Measurements from ENCODE around the gene TFF3. TPM values are rescaled to one million over a fixed set of nuclear protein-coding genes. Genes with fewer than 3 reads are reported as not detected.

TFF3 gene
- total RNA-seq, 1 donor from 2014 or later = not detected

GRCh38 chr21:42330380-42331371, 15.5 kb upstream of the TFF3 start:
- H3K27ac Mint-ChIP-seq = no peak overlapping the region
- peaks cover 18% of the 10 kb centered on the region for H3K9me3 Mint-ChIP-seq
- no peak overlapping the region for H3K4me3 Mint-ChIP-seq
- intact Hi-C loops (cut with micrococcal nuclease) = no loop called here
- no peak for DNase-seq (ENCODE audit: low spot score)
- H3K27me3 Mint-ChIP-seq (ENCODE audit: insufficient read depth) = peaks cover 47% of the 10 kb centered on the region
- H3K4me1 Mint-ChIP-seq (ENCODE audit: low read depth) = no peaks in the 10 kb centered on the region
- peaks cover 2% of the 10 kb centered on the region for H3K36me3 Mint-ChIP-seq (ENCODE audit: low read depth)

- no peak overlapping the region for H3K27ac Mint-ChIP-seq
- no peaks in the 10 kb centered on the region for H3K36me3 Mint-ChIP-seq (ENCODE audit: low read depth)
- peaks cover 37% of the 10 kb centered on the region for H3K27me3 Mint-ChIP-seq (ENCODE audit: insufficient read depth)
- intact Hi-C loops (cut with micrococcal nuclease) = no loop called here
- DNase-seq (ENCODE audit: low spot score) = no peak
- H3K4me3 Mint-ChIP-seq = no peak overlapping the region
- H3K9me3 Mint-ChIP-seq = no peaks in the 10 kb centered on the region
- no peaks in the 10 kb centered on the region for H3K4me1 Mint-ChIP-seq (ENCODE audit: low read depth)
Measured at GRCh38 chr21:42324896-42325295, 9.7 kb upstream of the TFF3 start.

- DNase-seq (ENCODE audit: low spot score) = no peak
- H3K27me3 Mint-ChIP-seq (ENCODE audit: insufficient read depth) = peaks cover 26% of the 10 kb centered on the region
- no peak overlapping the region for H3K4me3 Mint-ChIP-seq
- H3K36me3 Mint-ChIP-seq (ENCODE audit: low read depth) = no peaks in the 10 kb centered on the region
- H3K27ac Mint-ChIP-seq = no peak overlapping the region
- no peaks in the 10 kb centered on the region for H3K4me1 Mint-ChIP-seq (ENCODE audit: low read depth)
- intact Hi-C loops (cut with micrococcal nuclease) = no loop called here
- H3K9me3 Mint-ChIP-seq = no peaks in the 10 kb centered on the region
Measured at GRCh38 chr21:42321845-42322244, 6.6 kb upstream of the TFF3 start.

GRCh38 chr21:42321231-42321630, 6.0 kb upstream of the TFF3 start:
- no peaks in the 10 kb centered on the region for H3K4me1 Mint-ChIP-seq (ENCODE audit: low read depth)
- H3K36me3 Mint-ChIP-seq (ENCODE audit: low read depth) = no peaks in the 10 kb centered on the region
- DNase-seq (ENCODE audit: low spot score) = no peak
- H3K4me3 Mint-ChIP-seq = no peak overlapping the region
- intact Hi-C loops (cut with micrococcal nuclease) = no loop called here
- peaks cover 23% of the 10 kb centered on the region for H3K27me3 Mint-ChIP-seq (ENCODE audit: insufficient read depth)
- H3K9me3 Mint-ChIP-seq = no peaks in the 10 kb centered on the region
- no peak overlapping the region for H3K27ac Mint-ChIP-seq

- no peak overlapping the region for H3K4me3 Mint-ChIP-seq
- no peaks in the 10 kb centered on the region for H3K4me1 Mint-ChIP-seq (ENCODE audit: low read depth)
- no peak overlapping the region for H3K27ac Mint-ChIP-seq
- intact Hi-C loops (cut with micrococcal nuclease) = no loop called here
- no peaks in the 10 kb centered on the region for H3K36me3 Mint-ChIP-seq (ENCODE audit: low read depth)
- DNase-seq (ENCODE audit: low spot score) = no peak
- H3K9me3 Mint-ChIP-seq = no peaks in the 10 kb centered on the region
- H3K27me3 Mint-ChIP-seq (ENCODE audit: insufficient read depth) = peaks cover 21% of the 10 kb centered on the region
Measured at GRCh38 chr21:42320791-42321190, 5.6 kb upstream of the TFF3 start.

- no peak overlapping the region for H3K27ac Mint-ChIP-seq
- H3K36me3 Mint-ChIP-seq (ENCODE audit: low read depth) = no peaks in the 10 kb centered on the region
- H3K27me3 Mint-ChIP-seq (ENCODE audit: insufficient read depth) = peaks cover 15% of the 10 kb centered on the region
- intact Hi-C loops (cut with micrococcal nuclease) = no loop called here
- H3K9me3 Mint-ChIP-seq = no peaks in the 10 kb centered on the region
- no peak overlapping the region for H3K4me3 Mint-ChIP-seq
- DNase-seq (ENCODE audit: low spot score) = no peak
- H3K4me1 Mint-ChIP-seq (ENCODE audit: low read depth) = no peaks in the 10 kb centered on the region
Measured at GRCh38 chr21:42319851-42320572, 4.8 kb upstream of the TFF3 start.

- H3K4me3 Mint-ChIP-seq = no peak overlapping the region
- H3K9me3 Mint-ChIP-seq = no peaks in the 10 kb centered on the region
- DNase-seq (ENCODE audit: low spot score) = no peak
- H3K27ac Mint-ChIP-seq = no peak overlapping the region
- H3K27me3 Mint-ChIP-seq (ENCODE audit: insufficient read depth) = peaks cover 10% of the 10 kb centered on the region
- H3K36me3 Mint-ChIP-seq (ENCODE audit: low read depth) = no peaks in the 10 kb centered on the region
- H3K4me1 Mint-ChIP-seq (ENCODE audit: low read depth) = no peaks in the 10 kb centered on the region
- intact Hi-C loops (cut with micrococcal nuclease) = no loop called here
Measured at GRCh38 chr21:42319376-42319775, 4.2 kb upstream of the TFF3 start.

- H3K4me1 Mint-ChIP-seq (ENCODE audit: low read depth) = no peaks in the 10 kb centered on the region
- no peaks in the 10 kb centered on the region for H3K9me3 Mint-ChIP-seq
- no peak overlapping the region for H3K4me3 Mint-ChIP-seq
- intact Hi-C loops (cut with micrococcal nuclease) = no loop called here
- no peaks in the 10 kb centered on the region for H3K36me3 Mint-ChIP-seq (ENCODE audit: low read depth)
- peaks cover 3% of the 10 kb centered on the region for H3K27me3 Mint-ChIP-seq (ENCODE audit: insufficient read depth)
- no peak overlapping the region for H3K27ac Mint-ChIP-seq
- no peak for DNase-seq (ENCODE audit: low spot score)
Measured at GRCh38 chr21:42317826-42318746, 2.9 kb upstream of the TFF3 start.

- Mint-ChIP-seq H3K4me3 (no peak overlapping the region), H3K27me3 (ENCODE audit: insufficient read depth) (no peaks in the 10 kb centered on the region), H3K4me1 (ENCODE audit: low read depth) (no peaks in the 10 kb centered on the region), H3K9me3 (no peaks in the 10 kb centered on the region), H3K36me3 (ENCODE audit: low read depth) (no peaks in the 10 kb centered on the region), H3K27ac (no peak overlapping the region)
- intact Hi-C loops (cut with micrococcal nuclease) = no loop called here
- DNase-seq (ENCODE audit: low spot score) = no peak
Measured at GRCh38 chr21:42317341-42317741, 2.1 kb upstream of the TFF3 start.

GRCh38 chr21:42316891-42317290, 1.7 kb upstream of the TFF3 start:
- intact Hi-C loops (cut with micrococcal nuclease) = no loop called here
- Mint-ChIP-seq H3K27ac (no peak overlapping the region), H3K4me3 (no peak overlapping the region), H3K9me3 (no peaks in the 10 kb centered on the region), H3K4me1 (ENCODE audit: low read depth) (no peaks in the 10 kb centered on the region), H3K27me3 (ENCODE audit: insufficient read depth) (no peaks in the 10 kb centered on the region), H3K36me3 (ENCODE audit: low read depth) (no peaks in the 10 kb centered on the region)
- no peak for DNase-seq (ENCODE audit: low spot score)

GRCh38 chr21:42314616-42315295, 453 bp downstream of the TFF3 start:
- H3K9me3 Mint-ChIP-seq = no peaks in the 10 kb centered on the region
- no peak overlapping the region for H3K4me3 Mint-ChIP-seq
- no peaks in the 10 kb centered on the region for H3K36me3 Mint-ChIP-seq (ENCODE audit: low read depth)
- intact Hi-C loops (cut with micrococcal nuclease) = no loop called here
- DNase-seq (ENCODE audit: low spot score) = no peak
- no peaks in the 10 kb centered on the region for H3K4me1 Mint-ChIP-seq (ENCODE audit: low read depth)
- peaks cover 2% of the 10 kb centered on the region for H3K27me3 Mint-ChIP-seq (ENCODE audit: insufficient read depth)
- no peak overlapping the region for H3K27ac Mint-ChIP-seq

- Mint-ChIP-seq H3K27ac (no peak overlapping the region), H3K4me3 (no peak overlapping the region), H3K4me1 (ENCODE audit: low read depth) (peaks cover 6% of the 10 kb centered on the region), H3K9me3 (no peaks in the 10 kb centered on the region), H3K27me3 (ENCODE audit: insufficient read depth) (peaks cover 6% of the 10 kb centered on the region), H3K36me3 (ENCODE audit: low read depth) (no peaks in the 10 kb centered on the region)
- no peak for DNase-seq (ENCODE audit: low spot score)
- intact Hi-C loops (cut with micrococcal nuclease) = no loop called here
Measured at GRCh38 chr21:42313501-42313969, 1.7 kb downstream of the TFF3 start.

Data from activated T-helper 1 cell treated with anti-CD3 and anti-CD28 coated beads, Interleukin-12 subunit alpha, Interleukin-12 subunit beta, Interleukin-2, Interleukin-4 antibody, amounts not matched to agents 30 ng/mL and 10 ng/mL and 1 ng/mL, durations not matched to agents 14 hours and 24 hours and 36 hours (primary cell).